AML-193 (cell line): ENCODE data around the gene IL1R2.

Source experiments
- DNase-seq, 2 experiments: peaks; one replicate each; lab custom pipeline; 2025; lab: John Stamatoyannopoulos, UW

Gene IL1R2

GRCh38 chr2:101975171-101975870, 16.4 kb upstream of the IL1R2 start:
- DNase-seq: no peak

DNA sequence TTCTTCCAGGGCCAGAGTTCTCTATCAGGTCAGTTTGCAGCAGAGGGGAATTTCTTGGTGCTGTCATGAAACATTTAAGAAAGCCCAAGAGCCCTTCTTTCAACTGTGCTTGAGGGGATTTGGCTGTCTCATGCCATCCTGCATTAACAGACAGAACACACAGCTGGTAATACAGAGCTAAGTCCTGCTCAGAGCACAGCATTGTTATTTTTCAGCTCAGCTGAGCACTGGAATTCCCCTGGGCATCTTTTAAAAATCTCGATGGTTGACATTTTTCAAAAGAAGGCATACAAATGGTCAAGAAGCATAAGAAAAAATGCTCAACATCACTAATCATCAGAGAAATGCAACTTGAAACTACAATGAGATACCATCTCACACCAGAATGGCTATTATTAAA, 14.9 kb upstream of the IL1R2 start:
- DNase-seq: no peak

GRCh38 chr2:101980368-101980767, 11.4 kb upstream of the IL1R2 start:
- DNase-seq: no peak

GRCh38 chr2:101981066-101981465, 10.7 kb upstream of the IL1R2 start:
- no peak for DNase-seq

DNA sequence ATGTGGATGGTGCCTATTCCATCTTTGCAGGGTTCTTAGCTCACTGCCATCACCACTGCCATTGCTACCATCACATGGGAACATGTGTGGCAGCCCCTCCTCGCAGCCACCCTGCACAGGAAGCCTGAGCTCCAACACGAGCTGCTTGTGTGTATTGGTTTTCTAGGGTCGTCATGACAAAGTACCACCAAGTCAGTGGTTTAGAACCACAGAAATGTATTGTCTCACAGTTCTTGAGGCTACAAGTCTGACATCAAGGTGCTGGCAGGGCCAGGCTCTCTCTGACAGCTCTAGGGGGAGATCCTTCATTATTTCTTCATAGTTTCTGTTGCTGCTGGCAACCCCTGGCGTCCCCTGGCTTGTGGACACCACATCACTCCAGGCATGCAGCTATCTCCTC, 10.3 kb upstream of the IL1R2 start:
- no peak for DNase-seq

DNA sequence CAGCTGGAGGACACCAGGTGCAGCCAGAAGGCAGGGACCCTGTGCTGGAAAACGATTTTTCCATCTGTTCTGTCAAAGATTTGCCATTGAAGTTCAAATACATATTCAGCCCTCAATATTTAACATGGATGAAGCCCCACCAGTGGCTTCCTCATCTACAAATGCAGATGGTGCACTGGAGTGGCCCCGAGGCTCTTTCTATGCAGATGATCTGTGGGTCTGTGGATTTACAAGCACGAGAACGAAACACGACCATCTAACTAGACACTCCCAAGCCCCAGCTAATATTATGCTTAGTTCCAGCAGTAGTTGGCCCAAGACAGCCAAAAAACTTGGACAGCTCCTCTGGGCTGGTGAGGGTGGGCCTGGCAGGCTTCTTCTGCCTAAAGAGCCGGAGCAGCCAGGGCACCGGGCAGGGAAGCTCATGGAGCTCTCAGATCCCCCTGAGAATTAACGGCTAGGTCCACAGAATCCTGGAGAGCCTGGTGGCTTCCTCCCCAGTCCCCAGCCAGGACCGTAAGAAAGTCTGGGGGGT, 9.2 kb upstream of the IL1R2 start:
- DNase-seq: no peak

GRCh38 chr2:101983486-101983885, 8.3 kb upstream of the IL1R2 start:
- DNase-seq: no peak

- peak; percentile 2 to 3 for DNase-seq
Observed at GRCh38 chr2:101983928-101984327, 7.8 kb upstream of the IL1R2 start.

DNA sequence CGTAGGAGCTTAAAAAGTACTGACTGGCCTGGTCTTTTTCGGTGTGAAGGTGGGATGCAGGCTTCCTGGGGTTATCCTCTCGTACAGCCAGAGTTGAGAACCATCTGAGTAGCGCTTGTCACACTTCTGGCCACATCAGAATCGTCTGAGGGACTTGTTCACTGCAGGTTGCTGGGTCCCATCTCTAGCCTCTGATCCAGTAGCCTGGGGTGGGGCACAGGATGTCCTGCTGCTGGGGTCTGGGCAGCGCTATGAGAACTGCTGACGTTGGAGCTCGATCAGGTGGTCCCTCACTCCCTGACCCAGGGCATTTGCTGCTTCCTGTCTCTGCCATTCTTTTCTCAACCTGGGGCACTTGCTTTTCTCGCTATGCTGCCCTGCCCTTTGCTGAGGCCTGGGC, 7.1 kb upstream of the IL1R2 start:
- no peak for DNase-seq

DNA sequence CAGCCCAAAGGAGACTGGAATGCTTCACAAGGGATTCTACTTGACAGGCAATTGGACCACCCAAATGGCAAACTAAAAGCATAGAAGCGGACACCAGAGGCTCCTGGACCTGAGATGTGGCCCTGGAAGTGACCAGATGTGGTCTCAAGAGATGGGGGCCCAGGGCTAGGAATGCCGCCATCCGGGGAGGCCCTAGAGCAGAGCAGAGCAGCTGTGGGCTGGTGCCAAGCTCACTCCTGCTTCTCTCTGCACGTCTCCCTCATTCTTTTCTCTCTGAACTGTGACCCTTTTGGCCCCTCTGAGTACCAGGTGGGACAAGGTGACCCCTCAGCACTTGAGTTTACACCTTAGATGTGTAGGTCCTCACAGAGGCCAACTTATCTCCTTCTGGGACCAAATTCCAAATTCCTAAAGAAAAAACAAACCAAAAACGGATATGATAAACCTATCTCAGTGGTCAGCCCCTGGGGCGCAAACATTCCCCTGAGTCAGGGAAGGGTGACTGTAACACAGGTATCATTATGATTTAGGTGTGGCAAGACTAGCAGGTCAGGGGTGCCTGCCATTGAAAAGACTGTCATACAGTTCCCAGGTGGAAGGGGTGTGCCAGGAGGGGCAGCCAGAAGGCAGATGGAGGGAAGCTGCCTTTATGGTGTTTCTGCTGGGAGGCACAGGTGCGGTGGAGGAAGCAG, 6.5 kb upstream of the IL1R2 start:
- no peak for DNase-seq

DNA sequence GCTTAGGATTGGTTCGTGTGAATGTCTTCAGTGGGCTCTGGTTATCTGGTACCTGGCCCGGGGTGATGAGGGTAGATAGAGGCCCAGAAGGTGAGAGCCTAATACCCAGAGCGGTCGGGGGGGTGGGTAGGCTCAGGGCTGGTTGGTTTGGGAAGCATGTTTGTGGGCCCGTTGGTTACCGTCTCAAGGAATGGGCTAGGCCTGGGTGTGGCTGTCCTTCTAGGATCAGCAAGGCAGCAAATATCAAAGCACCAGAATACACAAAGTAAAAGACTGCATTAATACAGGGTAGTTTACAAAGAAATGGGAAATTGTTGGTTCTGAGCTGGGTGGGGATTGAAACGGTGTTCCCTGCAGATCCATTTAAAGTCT, 6.0 kb upstream of the IL1R2 start:
- no peak for DNase-seq

- DNase-seq: no peak
Observed at GRCh38 chr2:101986376-101986775, 5.4 kb upstream of the IL1R2 start.

GRCh38 chr2:101986804-101987740, 4.7 kb upstream of the IL1R2 start:
- no peak for DNase-seq

GRCh38 chr2:101987832-101988231, 3.9 kb upstream of the IL1R2 start:
- DNase-seq: no peak

DNA sequence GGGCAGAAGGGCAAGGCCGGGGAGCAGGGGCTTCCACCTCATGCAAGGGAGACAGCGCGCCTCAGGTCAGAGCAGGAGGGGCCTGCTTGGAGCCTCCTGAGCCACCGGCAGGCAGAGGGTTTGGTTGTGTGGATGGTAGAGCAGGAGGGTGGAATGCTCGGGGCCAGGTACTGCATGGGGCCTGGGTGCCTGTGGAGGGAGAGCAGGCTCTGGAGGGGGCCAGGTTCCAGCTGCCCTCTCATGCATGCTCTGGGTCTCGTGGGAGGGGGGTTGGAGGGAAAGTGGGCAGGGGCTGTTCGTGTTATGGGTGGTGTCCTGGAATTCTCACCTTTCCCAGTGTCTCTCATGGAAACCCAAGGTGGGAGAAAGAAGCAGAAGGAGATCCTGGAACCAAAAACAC, 3.2 kb upstream of the IL1R2 start:
- DNase-seq: no peak

DNA sequence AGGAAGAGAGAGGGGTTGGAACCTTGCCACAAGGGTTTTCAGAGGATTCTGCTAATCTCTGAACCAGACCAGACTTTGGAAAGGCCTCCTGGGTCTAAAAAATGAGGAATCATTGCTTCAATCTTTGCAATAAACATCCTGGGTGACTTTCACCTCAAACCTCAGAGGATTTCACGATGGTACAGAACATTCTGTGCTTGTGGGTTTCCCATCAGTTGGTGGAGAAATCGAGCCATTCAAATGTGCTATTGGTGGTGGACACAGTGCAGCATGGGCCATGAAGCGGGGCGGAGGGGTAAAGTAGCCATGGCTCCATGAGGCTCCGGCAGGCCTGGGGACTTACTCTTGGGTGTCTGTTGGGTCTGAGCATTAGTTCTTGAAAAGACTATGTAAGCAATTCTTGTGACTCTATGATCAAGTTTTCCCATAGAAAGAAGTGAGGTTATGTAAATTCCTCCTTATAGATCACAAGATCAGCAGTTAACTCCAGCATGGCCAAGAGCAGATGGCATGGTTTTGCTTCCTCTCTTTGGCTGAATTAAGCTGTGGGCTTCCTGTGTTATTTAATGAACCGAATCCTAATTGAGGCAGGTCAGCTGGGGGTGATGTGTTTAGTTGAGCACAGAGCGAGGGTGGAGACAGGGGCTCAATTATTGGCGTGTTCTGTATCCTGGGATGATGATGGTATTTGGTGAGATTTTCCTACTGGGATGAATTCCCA, 1.9 kb upstream of the IL1R2 start:
- DNase-seq: no peak

GRCh38 chr2:101993772-101994171, 2.0 kb downstream of the IL1R2 start:
- no peak for DNase-seq

- DNase-seq: no peak
Observed at GRCh38 chr2:101995019-101995418, 3.3 kb downstream of the IL1R2 start.

DNA sequence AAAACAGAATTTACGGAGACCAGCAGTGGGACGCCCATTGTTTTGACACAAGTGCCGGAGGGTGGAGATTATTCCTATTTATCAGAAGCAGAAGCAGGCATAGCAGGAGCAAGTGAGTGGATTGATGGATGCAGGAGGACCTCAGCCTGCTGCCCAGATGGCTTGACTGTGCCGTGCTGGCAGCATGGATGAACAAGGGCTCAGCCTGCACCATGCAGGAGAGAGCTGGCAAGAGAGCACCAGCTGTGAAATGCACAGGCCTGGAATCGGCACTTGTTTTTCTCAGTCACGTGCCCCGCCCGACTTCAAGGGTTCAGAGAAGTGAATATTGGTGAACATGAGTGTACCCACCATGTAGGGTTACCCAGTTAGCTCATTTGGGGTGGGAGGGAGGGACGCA, 4.0 kb downstream of the IL1R2 start:
- DNase-seq: no peak

DNA sequence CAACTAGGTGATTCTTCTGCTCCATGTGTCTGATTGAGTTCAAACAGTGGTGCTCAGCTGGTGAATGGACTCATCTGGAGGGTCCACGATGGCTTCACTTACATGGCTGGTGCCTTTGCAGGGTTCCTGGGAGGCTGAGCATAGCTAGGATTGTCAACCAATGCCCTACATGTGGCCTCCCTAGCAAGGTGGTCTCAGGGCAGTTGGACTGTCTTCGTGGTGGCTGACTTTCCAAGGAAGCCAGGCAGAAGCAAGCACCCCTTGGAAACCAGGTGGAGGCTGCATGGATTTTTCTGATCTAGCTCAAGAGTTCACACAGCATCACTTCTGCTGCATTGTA, 6.8 kb downstream of the IL1R2 start:
- DNase-seq: no peak

DNA sequence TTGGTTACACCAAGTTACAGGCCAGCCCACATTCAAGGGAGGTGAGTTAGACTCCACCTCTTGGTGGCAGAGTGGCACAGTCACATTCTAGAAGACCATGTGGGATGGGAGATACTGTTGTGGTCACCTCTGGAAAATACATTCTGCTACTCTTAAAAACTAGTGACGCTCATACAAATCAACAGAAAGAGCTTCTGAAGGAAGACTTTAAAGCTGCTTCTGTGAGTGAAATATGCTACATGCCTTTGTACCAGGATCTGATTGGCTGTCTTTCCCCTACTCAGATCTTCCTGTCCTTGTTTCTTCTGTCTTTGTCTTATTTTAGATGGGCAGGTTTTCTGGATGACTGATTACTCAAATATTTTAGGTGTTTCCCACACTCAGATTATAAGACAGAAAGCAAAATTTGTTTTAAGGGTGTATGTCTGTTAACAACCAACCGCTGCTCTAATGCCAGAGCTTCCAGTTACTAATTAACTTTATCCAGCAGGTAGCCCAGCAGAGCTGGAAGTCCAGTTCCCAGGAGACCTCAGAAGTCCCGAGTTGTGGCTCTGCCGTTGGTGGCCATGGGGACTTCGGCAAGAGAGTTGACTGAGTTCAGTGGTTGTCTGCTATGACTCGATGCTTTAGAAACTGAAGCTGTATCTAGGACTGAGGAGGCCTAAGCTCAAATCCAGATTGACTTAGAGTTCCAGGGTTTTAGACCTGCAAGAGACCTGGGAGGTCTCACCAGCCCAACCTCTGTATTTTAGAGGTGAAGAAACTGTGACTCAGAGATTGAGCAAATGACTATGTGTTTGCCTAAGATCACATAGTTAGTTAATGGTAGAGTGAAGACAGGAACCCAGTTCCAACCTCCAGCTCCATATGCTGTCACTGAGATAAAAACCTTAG, 7.4 kb downstream of the IL1R2 start:
- peak; percentile 2 to 24 for DNase-seq
